GM18867 (cell line): ENCODE data around the gene PHC2.

Experiments used
- ATAC-seq: cut with Tn5 transposase; IDR thresholded peaks from one replicate; pipeline ENCODE4 v1.9.1; 2021; ENCODE audit warnings: mild to moderate bottlenecking, moderate library complexity; ENCODE audit not compliant: unreplicated experiment

Gene PHC2

DNA sequence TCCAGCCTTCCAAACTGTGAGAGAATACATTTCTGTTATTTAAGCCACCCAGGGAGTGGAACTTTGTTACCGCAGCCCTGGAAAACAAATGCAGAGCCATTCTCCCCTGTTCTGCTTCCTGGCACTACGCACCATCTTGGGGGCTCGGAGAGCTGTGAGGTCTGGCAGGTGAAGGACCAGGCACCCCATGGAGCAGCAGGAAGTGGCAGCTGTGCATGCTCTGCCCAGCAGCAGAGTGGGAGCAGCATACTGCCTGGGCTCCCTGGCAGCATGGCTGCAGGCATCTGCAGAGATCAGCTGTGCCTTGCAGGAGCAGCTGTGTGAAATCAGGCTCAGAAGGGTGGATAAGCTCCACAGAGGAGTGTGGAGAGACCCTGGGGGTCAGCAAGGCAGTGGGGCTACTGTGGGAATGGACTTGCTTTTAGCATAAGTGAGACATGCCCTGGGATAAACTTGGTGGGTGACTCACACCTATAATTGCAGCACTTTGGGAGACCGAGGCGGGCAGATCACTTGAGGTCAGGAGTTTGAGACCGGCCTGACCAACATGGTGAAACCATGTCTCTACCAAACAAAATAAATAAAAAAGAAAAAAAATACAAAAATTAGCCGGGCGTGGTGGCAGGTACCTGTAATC lies 23.9 kb upstream of the PHC2 start:
- ATAC-seq = no peak

- no peak for ATAC-seq
Measured at GRCh38 chr1:33446590-33446989, 15.7 kb upstream of the PHC2 start.

DNA sequence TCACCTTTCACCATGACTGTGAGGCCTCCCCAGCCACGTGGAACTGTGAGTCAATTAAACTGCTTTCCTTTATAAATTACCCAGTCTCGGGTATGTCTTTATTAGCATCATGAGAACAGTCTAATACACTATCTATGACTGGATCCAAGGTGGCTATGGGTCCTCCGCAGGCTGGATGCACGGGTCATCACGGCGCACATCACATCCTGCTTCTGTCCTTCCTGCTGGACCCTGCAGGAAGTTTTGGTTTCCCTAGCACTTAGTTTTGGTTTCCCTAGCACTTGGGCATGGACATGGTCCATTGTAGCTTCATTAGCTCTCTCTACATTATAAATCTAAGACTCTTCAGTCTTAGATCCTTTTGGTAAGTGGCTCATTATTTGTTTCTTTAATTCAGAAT lies 14.2 kb upstream of the PHC2 start:
- no peak for ATAC-seq

DNA sequence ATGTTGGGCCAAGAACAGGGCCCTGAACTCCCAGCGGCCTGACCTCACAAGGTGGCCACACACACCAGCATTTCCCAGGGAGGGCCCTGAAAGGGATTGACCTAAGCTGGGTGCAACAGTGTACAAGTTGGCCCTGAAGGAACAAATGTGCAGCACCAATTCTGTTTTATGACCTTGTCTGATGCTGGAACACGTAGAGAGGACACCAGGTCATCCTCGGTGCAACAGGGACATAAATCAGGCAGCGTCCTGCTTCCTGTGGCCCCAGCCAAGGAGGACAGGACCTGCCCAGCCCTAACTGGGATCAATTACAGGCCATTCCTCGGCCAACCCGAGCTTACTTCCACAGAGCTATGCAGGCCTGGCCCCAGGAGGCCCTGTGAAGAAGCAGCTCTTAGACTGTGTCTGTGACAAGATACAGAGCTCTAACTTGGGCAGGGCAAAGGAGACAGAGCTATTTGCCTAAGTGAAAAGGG lies 12.8 kb upstream of the PHC2 start:
- ATAC-seq = no peak

DNA sequence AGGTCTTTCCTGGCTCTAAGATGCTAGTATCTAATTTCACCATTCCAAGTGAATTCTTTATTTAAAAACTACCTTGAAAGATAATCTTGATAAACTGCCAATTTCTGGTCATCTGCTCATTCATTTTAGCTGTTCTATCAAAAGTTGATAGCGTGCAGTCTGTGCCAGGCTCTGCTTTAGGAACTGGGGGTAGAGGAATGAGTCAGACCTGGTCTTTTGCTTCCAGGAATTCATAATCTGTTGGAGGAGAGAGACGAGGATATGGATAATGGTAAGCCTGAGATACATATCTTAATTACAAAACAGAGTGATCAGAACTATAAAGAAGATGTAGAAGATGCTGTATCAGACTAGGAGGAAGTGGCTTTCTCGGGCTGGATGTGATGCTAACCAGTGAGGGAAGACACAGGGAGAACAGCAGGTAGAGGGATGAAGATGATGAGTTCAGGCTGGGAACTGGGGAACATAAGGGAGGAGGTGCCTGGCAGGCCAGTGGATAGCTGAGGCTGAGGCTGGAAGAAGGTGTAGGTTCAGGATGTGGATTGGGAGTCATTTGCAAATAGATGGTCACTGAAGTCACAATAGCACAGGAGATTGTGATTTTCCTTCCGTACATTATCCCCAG lies 12.3 kb upstream of the PHC2 start:
- no peak for ATAC-seq

- no peak for ATAC-seq
Measured at GRCh38 chr1:33442141-33442540, 11.2 kb upstream of the PHC2 start.

- no peak for ATAC-seq
Measured at GRCh38 chr1:33441088-33441745, 10.3 kb upstream of the PHC2 start.

GRCh38 chr1:33439662-33440061 lies 8.8 kb upstream of the PHC2 start:
- no peak for ATAC-seq

DNA sequence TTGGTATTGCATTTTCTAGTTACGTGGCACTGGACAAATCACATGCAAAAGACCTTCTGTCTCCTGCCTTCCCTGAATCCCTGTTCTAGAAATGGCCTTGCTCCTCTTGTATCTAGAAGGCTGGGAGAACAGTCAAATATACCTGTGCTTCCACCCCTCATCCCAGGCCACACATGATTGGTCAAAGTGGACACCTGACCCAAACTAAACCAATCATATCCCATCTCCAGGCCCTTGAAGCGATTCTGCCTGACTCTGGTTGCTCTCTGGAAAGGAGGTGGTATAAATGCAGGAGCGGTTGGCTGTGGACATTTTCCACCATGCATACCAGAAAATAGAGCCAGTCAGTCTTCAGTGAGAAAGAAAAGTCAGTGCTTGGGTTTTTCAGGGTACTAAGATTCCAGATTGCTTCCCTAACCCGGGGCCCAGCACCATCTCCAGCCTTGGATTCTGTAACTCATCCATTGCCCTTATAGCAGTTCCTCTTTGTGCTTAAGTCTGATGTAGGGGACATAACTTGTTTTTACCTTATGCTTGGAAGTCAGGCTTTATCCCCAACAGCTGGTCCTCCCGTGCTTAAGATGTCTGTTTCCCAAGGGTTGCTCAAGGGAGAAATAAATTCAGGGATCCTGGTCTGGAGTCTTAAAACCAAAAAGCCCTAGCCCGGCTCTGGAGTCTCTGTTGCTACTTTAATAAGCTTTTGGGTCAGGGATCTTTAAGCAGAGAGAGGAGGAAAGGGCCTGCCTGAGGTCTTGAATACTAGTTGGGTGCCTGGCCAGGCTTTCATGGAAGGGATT lies 7.7 kb upstream of the PHC2 start:
- no peak for ATAC-seq

DNA sequence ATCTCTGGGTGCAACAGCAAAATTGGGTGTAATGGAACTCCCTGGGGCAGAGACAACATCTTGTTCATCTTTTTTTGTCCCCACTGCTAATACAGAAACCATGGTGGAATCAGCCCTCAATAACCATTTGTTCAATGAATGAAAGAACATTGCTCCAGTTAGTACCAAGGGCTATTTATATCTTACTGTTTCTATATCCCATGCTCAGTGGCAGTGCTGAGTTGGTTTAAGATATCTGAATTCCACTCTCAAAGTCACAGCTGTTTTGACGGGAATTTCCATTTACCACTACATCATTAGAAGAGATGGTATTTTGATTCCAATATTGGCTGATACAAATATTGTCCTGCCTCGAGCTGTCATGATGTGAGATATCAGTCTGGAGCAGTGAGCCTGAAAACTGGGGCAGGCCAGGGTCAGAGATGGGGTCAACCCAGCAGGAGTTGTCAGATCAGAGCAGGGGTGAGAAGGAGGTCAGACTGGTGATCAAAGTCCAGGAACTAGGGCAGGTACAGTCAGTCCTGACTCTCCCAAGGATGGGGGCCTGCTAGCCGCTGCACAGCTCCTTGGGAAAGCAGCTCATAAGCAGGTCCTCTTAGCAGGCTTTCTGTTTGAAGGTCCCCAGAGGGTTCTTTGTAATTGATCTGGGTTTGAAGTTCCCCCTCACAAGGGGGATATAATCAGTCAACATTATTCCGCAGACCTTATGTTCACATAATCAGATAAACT lies 5.8 kb upstream of the PHC2 start:
- no peak for ATAC-seq

DNA sequence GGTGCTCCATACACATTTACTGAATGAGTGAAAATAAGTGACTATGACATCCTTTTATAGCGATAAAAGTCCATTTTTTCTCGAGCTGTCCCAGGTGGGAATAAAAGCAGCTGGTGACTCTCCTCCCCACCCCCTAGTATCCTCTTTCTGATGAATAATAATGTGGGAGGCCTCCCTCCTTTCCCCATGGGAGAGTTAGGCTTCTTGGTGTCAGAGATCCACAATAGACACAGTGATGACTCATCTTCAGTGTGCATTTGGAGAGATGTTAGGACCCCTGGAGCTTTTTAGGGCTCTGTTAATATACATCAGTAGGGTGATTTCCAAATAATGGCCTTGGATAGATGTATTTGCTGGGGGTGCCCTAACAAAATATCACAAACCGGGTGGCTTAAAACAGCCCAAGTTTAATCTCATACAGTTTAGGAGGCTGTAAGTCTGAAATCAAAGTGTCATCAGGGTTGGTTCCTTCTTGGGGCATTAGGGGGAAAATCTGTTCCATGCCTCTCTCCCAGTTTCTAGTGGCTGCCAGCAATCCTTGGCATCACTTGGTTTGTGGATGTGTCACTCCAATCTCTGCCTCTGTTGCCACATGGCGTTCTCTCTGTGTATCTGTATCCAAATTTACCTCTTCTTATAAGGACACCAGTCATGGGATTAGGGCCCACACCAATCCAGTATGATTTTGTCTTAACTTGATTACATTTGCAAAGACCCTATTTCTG lies 4.4 kb upstream of the PHC2 start:
- ATAC-seq = no peak

GRCh38 chr1:33434363-33434750 lies 3.5 kb upstream of the PHC2 start:
- ATAC-seq = no peak

DNA sequence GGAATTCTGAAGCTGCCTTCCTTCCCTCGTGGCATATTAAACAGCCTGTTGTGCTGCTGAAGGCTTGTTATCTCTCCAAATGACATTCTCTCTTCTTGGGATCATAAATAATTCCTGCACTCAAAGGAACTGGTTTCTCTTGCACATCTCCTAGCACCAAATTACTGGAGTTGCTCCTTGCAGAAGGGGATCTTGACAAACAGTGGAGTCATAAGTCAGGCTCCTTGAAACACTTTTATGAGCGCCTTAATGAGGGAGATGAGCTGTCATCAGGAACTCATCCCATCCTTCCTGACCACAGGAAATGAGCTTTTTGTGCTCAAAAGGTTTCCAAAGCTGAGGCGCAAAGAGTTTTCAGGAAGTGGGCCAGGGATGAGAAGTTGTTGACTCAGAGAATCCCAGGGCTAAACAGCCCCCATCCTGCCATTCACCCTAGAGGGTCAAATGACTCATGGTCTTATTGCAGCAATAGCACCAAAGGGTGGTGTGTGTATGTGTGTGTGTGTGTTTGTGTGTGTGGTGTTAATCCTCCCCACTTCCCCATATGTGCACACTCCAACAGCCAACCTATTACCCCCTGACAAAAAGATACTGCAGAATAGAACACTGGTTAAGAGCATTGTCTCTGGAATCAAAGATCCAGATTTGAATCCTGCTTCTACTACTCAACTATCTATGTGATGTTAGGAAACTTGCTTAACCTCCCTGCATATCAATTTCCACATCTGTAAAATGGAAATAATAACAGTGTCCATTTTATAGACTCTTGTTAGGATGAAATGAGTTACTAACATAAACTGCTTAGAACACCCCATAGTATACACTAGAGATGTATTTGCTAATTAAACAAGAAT lies 2.8 kb upstream of the PHC2 start:
- ATAC-seq = no peak

DNA sequence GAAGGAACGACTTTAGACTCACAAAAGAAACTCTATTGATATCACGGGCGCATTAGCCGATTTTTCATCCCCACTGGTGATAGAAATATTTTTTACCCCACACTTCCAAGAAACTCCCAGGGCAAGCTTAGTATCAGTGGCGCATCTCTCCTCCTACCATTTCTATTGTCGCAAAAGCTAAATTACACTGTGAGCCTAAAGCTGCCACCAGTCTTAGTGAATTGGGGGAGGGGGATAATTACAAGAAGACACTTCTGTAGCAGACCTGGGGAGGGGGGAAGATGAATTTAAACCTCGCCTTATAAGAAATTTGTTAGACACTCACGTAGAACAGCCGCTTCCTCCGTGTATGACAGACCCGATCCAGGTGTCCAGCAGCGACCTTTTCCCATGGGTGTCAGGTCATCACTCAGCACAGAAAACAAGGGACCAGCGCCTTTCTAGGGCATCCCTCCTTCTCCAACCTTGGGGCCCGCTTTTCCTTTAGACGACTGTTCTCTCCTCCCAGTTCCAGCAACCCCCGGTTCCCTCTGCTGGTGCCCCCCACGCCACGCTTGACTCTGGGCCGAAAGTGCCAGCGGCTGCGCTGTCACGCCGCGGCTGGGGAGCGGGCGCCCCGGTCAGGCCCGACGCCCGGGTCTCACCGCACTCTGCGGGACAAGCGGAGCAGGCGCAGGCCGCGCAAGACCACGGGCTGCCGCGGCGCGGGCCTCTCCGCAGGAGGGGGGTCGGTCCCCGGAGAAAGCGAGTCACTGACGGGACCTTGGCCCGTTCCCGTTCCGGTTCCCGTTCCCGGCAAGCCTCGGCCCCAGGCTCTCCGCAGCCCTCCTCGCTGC lies 821 bp downstream of the PHC2 start:
- ATAC-seq = peak; percentile 1

GRCh38 chr1:33429332-33429731 lies 1.6 kb downstream of the PHC2 start:
- ATAC-seq = no peak

- no peak for ATAC-seq
Measured at GRCh38 chr1:33428661-33429060, 2.2 kb downstream of the PHC2 start.

GRCh38 chr1:33426916-33427315 lies 4.0 kb downstream of the PHC2 start:
- no peak for ATAC-seq

DNA sequence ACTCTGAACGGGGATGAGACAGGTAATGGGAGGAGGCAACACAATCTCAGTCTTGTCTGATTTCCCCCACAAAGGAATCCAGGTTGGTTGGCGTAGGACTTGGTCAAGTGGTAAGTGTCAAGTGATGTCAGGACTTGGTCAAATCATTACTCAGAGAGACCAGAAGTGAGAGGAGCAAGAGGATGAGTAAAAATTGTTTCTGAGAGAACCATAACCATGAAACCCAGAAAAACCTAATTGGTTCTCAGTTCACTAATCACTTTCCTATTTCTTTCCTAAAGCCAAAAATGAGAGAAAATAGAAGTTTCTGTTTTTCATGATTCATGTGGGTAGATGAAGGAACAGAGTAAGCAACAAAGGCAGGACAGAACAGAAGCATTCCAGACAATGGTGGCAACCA lies 5.0 kb downstream of the PHC2 start:
- no peak for ATAC-seq
